PFSK-1 (cell line): ENCODE data around the gene ADGRF5.

Source experiments
- FOXP2 ChIP-seq: optimal IDR thresholded peaks from 2 replicates; pipeline ENCODE3; 2011; ENCODE audit warnings: borderline replicate concordance, control low read depth, inconsistent platforms; ENCODE audit not compliant: insufficient read depth; ENCODE audit errors: extremely low read length, extremely low read depth
- POLR2AphosphoS5 ChIP-seq: IDR thresholded peaks from 2 replicates; pipeline ENCODE4 v1.6.1; 2012; ENCODE audit warnings: low read depth, mild to moderate bottlenecking, control low read depth, low read length, moderate library complexity
- SIN3A ChIP-seq: IDR thresholded peaks from 2 replicates; pipeline ENCODE4 v1.6.1; 2012; ENCODE audit warnings: mild to moderate bottlenecking, low read length, moderate library complexity, borderline replicate concordance; ENCODE audit not compliant: insufficient read depth
- TAF1 ChIP-seq: IDR thresholded peaks from 2 replicates; pipeline ENCODE4 v1.6.1; 2012; ENCODE audit warnings: low read length, control low read depth, borderline replicate concordance; ENCODE audit not compliant: insufficient read depth
- TF ChIP-seq, protein P1 (sequence below), 2 experiments: IDR thresholded peaks; 2 replicates each; pipeline versions ENCODE4 v1.6.1 to v1.8.0; 2011 to 2012; ENCODE audit warnings: low read depth in 2 of 2, low read length in 2 of 2, control low read depth in 1 of 2, inconsistent platforms in 1 of 2, mild to moderate bottlenecking in 1 of 2, moderate library complexity in 1 of 2; ENCODE audit not compliant: insufficient read depth in 1 of 2

The ADGRF5 gene

DNA sequence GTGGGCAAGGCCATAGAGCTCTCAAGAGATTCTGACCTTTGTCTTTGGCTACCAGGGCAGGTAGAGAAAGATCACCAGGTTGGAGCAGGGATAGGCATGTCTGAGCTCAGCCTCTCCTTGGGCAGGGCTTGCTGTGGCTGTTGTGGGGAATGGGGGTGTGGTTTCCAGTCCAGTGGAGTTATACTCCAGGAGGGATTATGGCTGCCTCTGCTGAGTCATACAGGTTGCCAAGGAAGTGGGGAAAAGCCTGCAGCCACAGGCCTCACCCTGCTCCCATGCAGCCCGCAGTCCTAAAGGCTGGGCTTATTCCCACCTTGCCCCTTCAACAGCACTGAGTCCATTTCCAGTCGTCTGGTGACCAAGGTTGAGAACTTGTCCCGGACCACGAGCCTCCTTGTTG, 106.6 kb downstream of the ADGRF5 start:
- TF ChIP-seq, protein P1, sequence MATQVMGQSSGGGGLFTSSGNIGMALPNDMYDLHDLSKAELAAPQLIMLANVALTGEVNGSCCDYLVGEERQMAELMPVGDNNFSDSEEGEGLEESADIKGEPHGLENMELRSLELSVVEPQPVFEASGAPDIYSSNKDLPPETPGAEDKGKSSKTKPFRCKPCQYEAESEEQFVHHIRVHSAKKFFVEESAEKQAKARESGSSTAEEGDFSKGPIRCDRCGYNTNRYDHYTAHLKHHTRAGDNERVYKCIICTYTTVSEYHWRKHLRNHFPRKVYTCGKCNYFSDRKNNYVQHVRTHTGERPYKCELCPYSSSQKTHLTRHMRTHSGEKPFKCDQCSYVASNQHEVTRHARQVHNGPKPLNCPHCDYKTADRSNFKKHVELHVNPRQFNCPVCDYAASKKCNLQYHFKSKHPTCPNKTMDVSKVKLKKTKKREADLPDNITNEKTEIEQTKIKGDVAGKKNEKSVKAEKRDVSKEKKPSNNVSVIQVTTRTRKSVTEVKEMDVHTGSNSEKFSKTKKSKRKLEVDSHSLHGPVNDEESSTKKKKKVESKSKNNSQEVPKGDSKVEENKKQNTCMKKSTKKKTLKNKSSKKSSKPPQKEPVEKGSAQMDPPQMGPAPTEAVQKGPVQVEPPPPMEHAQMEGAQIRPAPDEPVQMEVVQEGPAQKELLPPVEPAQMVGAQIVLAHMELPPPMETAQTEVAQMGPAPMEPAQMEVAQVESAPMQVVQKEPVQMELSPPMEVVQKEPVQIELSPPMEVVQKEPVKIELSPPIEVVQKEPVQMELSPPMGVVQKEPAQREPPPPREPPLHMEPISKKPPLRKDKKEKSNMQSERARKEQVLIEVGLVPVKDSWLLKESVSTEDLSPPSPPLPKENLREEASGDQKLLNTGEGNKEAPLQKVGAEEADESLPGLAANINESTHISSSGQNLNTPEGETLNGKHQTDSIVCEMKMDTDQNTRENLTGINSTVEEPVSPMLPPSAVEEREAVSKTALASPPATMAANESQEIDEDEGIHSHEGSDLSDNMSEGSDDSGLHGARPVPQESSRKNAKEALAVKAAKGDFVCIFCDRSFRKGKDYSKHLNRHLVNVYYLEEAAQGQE (IDR thresholded peaks at IDR 0.05; ENCODE audit: insufficient read depth in 1 of 2, low read depth in 2 of 2, low read length in 2 of 2): no peak
- TF ChIP-seq FOXP2 (no peak), TAF1 (no peak)

DNA sequence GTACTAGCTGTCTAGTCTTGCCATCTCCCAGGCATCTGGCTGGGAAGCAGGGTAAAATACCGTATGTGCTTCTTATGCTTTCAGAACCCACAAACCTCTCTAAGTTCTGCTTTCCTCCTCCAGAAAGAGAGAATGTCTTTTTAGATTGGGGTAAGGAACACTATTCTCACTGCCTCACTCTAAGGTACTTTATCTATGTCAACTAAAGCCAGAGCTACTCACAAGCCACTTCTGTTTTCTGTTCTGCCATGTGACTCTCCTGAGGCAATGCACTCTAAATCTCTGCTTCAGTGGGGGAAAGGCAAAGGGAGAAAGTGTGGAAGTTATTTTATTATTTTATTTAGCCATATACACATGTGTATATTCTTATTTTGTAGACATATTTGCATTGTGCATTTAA, 112.9 kb downstream of the ADGRF5 start:
- TF ChIP-seq FOXP2: no peak
- TF ChIP-seq SIN3A: no peak
- no peak for TF ChIP-seq POLR2AphosphoS5
- no peak for TF ChIP-seq TAF1
- TF ChIP-seq, protein P1 (IDR thresholded peaks at IDR 0.05; ENCODE audit: insufficient read depth in 1 of 2, low read depth in 2 of 2, low read length in 2 of 2): no peak
